PC-3 (cell line): ENCODE data around the gene EFNA5.

Experiments used
- EZH2 ChIP-seq: fragments of 300-600 bp; sonication (generic); IDR thresholded peaks from one replicate; pipeline ENCODE4 v1.6.1; 2017; ENCODE audit warnings: antibody characterized with exemption, mild to moderate bottlenecking, low read length; ENCODE audit not compliant: unreplicated experiment
- EZH2phosphoT487 ChIP-seq: fragments of 300-600 bp; sonication (generic); IDR thresholded peaks from 2 replicates; pipeline ENCODE4 v1.6.1; 2018; ENCODE audit warnings: mild to moderate bottlenecking, antibody characterized with exemption, low read length, borderline replicate concordance
- TF ChIP-seq, protein P1 (sequence below): fragments of 300-600 bp; sonication (generic); conservative IDR thresholded peaks from 2 replicates; pipeline ENCODE4 v1.5.1; 2017; ENCODE audit warnings: antibody characterized with exemption, low read depth, mild to moderate bottlenecking, low read length

- no peak for TF ChIP-seq EZH2
- TF ChIP-seq, protein P1, sequence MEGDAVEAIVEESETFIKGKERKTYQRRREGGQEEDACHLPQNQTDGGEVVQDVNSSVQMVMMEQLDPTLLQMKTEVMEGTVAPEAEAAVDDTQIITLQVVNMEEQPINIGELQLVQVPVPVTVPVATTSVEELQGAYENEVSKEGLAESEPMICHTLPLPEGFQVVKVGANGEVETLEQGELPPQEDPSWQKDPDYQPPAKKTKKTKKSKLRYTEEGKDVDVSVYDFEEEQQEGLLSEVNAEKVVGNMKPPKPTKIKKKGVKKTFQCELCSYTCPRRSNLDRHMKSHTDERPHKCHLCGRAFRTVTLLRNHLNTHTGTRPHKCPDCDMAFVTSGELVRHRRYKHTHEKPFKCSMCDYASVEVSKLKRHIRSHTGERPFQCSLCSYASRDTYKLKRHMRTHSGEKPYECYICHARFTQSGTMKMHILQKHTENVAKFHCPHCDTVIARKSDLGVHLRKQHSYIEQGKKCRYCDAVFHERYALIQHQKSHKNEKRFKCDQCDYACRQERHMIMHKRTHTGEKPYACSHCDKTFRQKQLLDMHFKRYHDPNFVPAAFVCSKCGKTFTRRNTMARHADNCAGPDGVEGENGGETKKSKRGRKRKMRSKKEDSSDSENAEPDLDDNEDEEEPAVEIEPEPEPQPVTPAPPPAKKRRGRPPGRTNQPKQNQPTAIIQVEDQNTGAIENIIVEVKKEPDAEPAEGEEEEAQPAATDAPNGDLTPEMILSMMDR, result no peak
- TF ChIP-seq EZH2phosphoT487, result no peak
These were observed 204.4 kb downstream of the EFNA5 start for GRCh38 chr5:107466233-107466769.
